DMS153 (cell line): Measurements from ENCODE around the gene LMO2.
A peak's percentile ranks its signal among the peaks of the same experiment; 100 is the strongest.
"Not testable (repeated sequence)": the region's sequence is repeated elsewhere in the genome, so short reads cannot be mapped to it uniquely, and the experiment has no call there.

Source experiments
- DNase-seq: peaks from one replicate; lab custom pipeline; 2025; lab: John Stamatoyannopoulos, UW

Gene LMO2

DNA sequence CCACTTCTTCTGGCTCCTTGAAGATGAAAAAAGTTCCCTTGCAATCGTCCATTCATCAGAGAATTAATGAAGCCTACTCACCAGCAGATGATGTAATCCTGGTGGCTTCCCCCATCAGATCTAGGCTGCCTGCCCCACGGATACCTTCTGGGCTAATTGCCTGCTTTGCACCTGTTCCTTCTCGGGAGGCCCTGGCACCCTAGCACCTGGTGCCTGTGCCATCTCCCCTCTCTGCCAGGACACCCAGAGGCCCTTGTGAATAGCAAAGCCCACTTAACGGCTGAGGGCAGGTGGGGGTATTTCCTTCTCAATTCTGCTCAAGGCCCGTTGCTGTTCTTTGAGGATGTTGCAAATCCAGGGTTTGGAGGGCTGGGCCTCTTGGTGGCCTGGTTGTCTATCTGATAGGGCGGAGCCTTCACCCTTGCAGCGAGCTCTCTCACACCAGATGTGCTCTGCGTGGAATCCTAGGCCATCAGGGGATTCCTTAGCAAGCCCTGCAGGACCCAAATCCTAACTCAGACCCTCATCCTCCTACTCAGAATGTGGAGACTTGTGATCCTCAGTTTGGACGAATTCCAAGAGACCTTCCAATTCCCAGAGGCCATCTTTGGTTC is at the start of gene LMO2:
LMO2 (minus strand) TSS at position 363 of the 614 bp plus-strand sequence. CDS start 22,360 bp downstream, outside the sequence.
- DNase-seq, result no peak

DNA sequence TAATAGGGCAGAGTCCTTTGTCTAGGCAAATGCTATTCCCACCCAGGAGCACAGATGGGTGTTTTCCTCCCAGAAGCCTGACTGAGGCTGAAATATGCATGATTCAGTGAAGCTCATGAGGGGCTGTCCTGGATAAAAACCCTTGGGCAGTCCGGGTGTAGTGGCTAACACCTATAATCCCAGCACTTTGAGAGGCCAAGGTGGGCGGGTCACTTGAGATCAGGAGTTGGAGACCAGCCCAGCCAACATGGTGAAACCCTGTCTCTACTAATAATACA is 48.6 kb upstream of the LMO2 start:
- DNase-seq, result no peak

DNA sequence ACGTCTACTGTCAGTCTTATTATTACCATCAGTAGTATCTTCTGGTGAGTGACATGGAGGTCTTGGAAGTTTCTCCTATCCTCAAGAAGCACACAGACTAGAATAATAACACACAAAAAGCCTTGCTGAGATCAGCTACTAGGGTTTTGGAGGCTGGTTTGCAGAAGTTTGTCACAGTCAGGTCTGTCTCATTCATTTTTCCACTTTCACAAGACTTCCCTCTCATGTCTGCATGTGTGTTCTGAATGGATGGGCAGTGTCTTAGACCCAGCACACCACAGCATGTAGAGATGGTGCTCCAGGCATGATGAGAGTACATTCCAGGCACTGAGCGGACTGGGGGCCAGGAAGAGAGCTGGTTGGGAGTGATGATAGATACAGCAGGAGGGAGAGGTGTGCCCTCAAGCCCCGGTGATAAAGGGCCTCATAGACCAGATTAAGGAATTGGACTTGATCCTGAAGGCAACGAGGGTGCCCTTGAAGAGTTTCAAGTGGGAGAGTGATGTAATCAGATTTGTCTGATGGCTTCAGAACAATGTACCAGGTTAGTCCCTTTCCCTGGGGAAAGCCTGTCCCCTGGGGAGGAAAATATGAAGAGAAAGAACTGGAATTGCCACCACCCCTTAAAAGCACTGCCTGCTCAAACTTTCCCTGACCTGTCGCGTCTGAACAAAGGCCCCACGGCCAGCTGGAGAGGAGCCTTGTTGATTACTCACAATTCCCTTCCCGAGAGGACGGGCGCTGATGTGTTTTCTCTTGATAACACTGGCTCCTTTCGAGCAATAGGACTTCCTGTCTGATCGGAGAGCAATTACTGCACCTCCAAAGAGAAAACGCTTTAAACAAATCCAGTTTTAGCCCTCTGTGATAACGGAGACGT is 45.1 kb upstream of the LMO2 start:
- peak; percentile 48 for DNase-seq

DNA sequence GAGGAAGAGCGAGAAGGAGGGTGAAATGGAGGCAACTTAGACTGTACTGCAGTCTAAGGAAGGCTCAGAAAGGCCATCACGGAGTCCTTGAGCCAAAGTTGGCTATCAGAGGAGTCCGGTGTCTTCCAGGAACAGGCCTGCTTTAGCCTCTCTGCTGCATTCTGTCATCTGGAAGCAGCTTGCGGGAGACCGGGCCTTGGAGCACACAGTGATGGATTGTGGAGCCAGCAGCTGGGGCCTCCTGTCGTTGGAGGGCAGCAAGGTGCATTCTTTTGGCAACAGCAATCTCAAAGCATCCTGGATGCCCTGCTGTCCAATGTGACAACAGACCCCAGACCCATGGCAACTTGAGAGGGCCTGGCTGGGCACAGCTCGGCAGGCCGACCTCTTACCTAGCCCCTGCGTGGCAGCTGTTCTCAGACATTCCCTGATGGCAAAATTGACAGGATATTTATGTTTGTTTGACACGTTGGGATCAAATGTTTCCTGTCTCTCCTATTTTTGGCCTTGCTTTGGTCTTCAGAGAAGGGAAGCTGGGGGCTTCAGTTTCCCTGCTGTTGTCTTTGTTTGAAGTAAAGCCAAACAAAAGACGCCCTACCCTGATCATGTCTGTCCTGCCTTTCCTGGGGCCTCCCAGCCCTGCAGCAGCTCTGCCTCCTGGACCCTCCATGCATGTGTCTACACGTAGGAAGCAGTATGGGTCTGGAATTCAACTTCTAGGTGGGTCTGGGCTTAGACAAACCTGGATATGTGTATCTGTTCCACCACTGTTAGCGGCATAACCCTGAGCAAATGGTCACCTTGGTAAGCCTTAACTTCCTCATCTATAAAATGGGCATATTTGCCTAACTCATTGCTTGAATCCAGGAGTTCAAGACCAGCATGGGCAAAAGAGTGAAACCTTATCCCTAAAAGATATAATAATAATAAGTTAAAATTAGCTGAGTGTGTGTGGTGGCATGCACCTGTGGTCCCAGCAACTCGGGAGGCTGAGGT is 43.9 kb upstream of the LMO2 start:
- no peak for DNase-seq

DNA sequence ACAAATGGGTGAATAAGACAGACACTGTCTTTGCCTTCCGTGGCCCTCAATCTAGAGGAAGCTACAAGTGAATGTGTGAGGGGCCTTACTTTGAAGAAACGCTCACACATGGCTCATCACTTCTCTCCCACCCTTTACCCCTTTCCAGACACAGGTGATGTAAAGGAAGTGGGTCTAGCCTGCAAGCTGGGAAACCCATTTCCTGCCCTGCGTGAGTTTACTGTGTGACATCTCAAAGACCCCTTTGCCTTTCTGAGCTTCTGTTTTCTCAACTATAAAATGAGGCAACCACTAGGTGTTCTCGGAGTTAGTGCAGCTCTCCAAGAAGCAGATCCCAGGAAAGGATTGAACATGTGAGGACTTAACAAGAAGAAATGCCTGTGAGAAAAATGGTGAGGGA is 43.1 kb upstream of the LMO2 start:
- DNase-seq, result no peak

DNA sequence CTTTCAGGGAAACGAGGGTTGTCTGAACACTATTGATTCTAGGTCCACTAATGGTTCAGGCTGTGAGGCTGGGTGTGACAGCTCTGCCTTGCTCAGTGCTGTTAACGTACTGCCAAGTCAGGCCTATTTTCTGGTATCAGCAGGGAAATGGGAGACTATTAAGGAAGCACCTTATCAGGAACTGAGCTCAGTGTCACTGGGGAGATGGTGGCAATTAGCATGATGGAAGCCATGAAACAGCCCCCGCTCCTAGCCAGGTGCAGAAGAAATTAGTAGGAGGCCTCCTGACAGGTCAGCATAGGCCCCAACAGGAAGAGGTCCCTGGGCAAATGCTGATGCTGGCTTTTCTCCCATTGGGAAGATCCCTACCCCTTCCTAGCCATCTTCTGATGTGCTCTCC is 42.6 kb upstream of the LMO2 start:
- DNase-seq, result no peak

DNA sequence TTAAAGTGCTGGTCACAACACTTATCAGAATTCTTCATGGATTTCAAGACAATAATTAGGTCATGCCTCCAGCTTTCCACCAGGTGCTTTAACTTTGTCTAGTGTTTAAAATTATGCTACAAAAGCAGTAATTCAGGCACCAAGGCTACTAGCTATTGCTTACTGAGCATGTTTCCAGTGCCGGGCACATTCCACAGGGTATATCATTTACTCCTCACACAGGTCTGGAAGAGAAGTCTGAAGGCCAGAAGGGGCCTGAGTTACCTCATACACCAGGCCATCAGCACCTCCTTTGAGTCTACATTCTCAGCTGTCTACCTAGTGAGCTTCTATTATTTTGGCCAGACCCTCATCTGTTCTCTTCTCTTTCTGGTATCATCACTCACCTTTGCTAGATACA is 41.7 kb upstream of the LMO2 start:
- DNase-seq, result no peak

DNA sequence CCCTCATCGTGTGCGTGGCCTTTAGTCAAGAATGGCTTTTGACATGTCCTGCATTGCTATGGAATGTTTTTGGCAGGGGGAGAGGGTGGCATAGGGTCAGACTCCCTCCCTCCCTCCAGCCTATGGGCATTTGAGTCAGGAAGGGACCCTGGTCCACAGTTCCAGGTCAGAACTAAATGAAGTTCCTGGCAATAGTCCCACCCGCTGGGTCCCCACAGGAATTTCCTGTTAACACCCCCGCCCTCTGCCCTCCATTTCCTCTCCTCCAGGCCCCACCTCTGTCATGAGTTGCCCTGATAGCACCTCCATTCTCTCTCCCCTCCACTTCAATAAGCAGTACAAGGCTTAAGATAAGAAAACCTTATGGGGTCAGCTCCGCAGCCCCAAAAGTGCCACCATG is 40.8 kb upstream of the LMO2 start:
- no peak for DNase-seq

DNA sequence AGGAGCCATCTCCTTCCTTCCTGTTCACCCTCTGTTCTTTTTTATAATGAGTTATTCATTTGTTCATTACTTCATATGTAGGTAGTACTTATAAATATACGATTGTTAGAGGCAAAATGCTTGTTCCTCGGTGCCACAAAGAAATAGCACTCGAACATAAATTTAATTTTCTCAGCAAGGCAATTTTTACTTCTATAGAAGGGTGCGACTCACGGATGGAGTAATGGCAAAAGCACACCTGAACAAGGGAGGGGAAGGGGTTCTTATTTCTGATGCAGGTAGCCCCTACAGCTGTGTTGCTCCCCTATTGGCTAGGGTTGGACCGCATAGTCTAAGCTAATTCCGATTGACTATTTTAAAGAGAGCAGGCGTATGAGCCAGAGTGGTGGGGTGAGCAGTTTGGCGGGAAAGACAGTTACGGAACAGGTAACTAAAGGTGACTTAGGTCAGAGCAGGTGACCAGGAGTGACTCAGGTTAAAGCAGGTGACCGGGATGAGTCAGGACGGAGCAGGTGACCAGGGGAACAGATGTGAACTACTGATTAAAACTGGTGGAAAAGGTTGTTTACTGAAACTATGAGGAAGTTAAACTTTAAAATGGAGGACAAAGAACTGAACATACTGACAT is 40.0 kb upstream of the LMO2 start:
- DNase-seq, result not testable (repeated sequence)

DNA sequence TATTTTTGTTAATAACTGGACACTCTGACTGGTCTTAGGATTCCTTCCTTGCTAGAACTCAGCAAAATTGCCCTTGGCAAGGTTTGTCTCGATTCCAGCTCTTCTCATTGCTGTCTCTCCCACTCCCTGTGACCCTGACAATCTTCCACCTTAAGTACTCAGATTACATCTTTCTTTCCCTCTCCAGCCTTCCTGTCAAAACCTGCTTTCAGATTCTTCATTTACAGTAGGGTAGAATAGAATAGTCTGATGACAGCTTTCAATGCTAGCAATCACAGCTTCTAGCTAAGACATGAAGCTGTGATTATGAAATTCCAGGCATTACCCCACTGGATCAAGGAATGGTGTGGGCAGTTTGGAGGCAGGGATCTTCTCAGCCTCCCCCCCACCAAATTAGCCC is 39.2 kb upstream of the LMO2 start:
- no peak for DNase-seq

DNA sequence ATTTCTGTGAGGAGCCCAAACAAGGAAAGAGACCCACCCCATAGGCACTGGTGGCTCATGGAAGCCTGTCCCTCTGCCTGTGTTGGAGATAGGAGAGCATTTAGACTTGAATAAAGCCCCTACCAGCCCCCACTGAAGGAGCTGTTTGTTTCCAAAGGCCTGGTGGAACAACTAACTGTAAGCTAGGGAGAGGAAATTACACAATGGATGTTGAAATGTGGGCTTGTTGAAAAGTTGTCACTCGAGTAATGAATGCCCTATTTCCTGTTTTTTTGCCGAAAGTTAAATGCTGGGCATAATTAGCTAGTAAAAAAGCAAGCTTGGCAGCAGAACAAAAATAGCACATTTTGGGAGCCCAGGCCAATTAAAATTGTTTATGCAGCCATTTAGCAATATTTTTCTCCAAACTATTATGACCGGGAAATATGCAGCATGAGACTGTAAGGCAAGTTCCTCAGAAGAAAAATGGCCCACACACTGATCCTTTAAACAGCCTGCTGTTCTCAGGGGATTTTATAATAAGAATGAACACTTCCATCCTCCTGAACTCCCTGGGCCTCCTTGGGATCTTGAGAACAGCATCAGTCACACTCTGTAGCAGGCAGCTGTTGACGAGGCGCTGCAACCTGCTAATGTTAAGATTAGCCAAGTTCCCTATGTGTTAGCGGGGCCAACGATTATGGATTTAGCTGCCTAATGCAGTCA is 38.6 kb upstream of the LMO2 start:
- DNase-seq, result no peak

DNA sequence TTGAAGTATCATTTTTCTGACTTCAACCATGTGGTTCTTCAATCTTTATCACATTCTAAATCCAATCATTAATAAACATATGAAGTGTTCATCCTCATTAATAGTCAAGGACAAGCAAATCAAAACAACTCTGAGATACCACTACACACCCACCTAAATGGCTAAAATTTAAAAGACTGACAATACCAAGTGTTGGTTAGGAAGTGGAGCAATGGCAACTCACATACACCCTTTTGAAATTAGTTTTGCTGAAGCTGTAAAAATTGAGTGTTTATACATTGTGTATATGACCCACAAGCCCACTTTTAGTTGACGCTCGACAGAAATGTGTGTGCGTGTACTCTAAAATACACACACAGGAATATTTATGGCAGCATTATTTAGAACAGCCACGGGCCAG is 36.7 kb upstream of the LMO2 start:
- no peak for DNase-seq

DNA sequence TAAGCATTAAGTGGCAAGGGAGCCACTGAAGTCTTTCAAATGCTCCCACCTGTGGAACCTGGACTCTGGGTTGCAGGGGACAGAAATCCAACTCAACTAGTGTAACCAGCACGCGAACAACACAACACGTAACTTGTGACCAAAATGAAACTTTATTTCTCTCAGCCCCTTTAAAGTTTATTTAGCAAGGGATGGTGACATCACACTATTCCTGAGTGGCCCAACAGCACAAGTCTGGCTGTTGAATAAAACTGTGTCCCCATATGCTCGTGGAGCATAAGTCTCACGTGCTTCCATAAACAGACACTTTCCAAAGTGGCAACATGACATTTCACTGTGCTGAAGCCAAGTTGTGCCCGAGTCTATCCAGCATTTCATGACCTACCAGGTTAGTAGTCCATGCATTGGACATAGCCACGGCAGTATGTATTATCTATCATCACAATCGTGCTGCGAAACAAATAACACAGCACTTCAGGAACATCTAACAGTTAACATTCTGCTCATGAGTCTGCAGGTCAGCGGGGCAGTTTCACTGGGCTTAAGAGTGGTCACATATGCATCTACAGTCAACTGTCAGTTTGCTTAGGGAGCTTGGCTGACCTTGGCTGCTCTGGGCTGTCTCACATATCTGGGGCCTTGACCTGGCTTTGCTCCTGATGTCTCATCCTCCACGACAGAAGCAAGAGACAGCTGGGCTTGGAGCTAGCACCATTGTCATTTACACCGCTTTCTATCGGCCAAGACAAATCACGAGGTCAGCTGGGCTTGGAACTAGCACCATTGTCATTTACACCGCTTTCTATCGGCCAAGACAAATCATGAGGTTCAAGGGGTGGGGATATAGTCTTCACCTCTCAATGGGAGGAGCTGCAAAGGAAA is 35.0 kb upstream of the LMO2 start:
- DNase-seq, result no peak

DNA sequence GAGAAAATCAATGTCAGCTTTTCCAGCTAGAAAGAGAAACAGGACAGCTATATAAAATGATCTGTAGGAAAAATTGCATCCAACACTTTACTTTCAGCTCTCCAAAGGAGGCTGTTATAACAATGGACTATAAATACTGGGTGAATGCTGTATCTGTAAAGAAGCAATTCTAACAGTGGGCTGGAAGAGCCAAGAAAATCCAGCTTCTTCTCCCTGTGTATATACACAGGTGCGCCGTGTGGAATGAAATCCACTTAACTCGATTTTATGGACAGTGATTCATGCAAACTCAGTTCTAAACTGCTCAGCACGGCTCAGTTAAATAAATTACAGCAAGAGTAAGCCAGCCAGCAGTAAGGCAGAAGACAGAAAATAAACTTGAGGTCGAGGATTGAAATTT is 32.5 kb upstream of the LMO2 start:
- DNase-seq, result no peak

DNA sequence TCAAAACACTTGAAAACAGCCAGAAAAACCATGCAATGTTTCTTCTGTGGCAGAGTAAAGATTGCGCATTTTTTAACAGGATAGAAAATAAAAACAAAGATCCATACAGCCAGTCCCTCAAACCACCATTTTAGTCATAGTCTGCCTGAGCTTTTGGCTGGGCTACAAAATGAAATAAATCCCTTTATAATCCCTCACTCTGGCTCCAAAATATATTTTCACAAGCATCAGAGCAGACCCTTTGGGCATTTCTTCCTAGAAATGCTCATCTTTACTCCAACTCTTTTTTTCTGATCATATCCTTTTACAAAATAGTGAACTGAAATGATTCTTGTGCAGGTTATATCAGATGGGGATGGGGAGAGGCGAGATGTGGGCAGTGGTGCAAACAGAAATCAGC is 31.8 kb upstream of the LMO2 start:
- no peak for DNase-seq

DNA sequence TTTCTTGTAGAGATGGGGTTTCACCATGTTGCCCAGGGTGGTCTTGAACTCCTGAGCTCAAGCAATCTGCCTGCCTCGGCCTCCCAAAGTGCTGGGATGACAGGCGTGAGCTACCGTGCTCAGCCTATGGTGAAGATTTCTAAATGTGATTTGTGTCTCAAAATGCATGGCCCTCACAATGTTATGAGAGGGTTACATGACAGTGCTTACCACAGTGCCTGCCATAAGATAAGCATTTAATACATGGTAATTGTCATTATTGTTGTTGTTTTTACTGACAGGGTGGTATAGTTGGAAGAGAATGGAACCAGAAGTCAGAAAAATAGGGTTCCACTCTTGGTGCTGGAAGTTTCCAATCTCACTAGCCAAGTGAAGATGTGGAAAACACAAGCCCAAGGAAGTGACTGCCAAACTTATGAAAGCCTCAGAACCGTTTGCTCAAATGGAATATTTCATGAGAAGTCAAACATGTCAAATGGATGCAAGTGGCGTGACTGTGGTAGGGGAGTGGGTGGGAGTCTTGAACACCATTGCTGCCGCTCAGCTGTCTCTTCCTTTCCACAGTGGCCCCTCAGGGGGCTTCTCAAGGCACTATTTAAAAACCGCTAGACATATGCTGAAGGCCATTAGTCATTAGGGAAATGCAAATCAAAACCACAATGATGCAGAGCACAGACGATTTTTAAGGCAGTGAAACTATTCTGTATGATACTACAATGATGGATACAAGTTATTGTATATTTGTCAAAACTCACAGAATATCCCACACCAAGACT is 29.1 kb upstream of the LMO2 start:
- DNase-seq, result no peak

DNA sequence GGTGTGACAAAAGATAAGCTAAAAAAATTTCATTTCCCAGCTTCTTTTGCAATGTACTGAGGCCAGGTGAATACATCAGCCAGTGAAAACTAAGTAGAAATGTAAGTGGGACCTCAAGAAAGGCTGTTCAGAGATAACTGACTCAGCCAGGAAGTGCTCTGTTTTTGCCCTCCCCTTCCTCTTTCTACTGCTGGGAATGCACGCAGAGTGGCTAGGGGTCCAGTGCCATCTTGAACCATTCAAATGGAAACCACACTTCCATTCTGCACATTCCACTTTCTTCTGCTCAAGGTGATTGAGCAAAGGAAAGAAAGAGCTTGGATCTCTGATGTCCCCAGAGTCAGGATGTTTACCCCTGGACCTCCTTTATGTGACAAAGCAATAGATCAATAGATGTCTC is 27.8 kb upstream of the LMO2 start:
- no peak for DNase-seq

DNA sequence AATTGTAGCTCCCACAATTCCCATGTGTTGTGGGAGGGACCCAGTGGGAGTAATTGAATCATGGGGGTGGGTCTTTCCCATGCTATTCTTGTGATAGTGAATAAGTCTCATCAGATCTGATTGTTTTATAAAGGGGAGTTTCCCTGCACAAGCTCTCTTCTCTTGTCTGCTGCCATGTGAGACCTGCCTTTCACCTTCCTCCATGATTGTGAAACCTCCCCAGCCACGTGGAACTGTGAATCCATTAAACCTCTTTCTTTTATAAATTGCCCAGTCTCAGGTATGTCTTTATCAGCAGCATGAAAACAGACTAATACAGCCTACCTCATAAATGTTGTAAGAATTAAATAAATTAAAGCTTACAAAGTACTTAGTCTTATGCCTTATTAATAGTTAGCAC is 25.5 kb upstream of the LMO2 start:
- not testable (repeated sequence) for DNase-seq

DNA sequence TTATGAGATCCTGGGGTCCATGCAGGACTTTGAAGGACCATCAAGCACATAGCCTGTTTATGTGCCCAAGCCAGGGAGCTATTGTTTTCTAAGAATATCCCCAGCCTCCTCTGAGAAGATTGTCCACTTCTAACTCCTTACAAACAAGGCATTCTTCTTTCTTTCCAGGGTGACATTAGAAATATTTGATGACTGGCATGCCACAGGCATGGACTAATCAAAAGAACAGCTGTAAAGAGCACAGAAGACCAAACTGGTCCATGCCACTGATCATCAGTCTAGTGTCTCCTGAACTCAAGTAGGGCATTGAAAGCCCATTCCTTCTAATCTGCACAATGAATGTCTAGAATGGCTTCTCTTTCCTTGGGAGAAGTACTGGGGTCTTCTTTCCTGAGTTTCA is 24.9 kb upstream of the LMO2 start:
- DNase-seq, result no peak

DNA sequence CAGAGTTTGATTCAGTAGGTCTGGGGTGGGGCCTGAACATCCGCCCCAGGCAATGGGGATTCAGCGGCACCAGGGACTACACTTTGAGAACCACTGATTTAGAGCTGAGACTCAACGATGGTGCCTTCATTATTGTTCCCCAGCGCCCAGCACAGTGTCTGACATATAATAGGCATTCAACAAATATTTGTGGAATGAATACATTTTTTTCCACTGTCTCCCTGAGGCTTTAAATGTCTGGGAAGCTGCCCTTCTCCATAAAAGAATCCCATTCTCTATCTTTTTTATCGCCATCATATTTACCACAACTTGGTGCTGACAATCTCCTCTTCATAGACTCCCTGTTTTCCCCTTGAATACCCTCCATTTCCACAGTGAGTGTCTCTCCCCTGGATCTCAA is 23.6 kb upstream of the LMO2 start:
- no peak for DNase-seq
